GM23338 (cell line): ENCODE results near the gene HDHD2. TPM values are rescaled to one million over a fixed set of nuclear protein-coding genes. Genes with fewer than 3 reads are reported as not detected.

Source experiments
- ATAC-seq: fragments of 200-7000 bp; cut with Tn5 transposase; 3 replicates; pipeline ENCODE4 v1.9.1; 2020
- DNase-seq: peaks from one replicate; pipeline ENCODE4 v3.0.0-alpha.2; 2015; ENCODE audit warnings: low spot score
- H2AFZ ChIP-seq: fragments of 200-600 bp; sonication (generic); 2 replicates; pipeline ENCODE4 v1.8.0; 2016; ENCODE audit warnings: antibody characterized with exemption, mild to moderate bottlenecking, moderate library complexity
- H3F3A ChIP-seq: fragments of 200-600 bp; sonication (generic); replicated peaks from 2 replicates; pipeline ENCODE4 v1.8.0; 2017; ENCODE audit warnings: antibody characterized with exemption, mixed run types, low read depth
- H3K27ac ChIP-seq: fragments of 200-600 bp; sonication (generic); 2 replicates; pipeline ENCODE4 v1.6.1; 2016; ENCODE audit warnings: low read depth
- H3K27me3 ChIP-seq: fragments of 200-600 bp; sonication (generic); 2 replicates; pipeline ENCODE4 v1.8.0; 2016; ENCODE audit warnings: mild to moderate bottlenecking, mixed run types, moderate library complexity; ENCODE audit not compliant: insufficient read depth
- H3K36me3 ChIP-seq: fragments of 200-600 bp; sonication (generic); 2 replicates; pipeline ENCODE4 v1.8.0; 2016; ENCODE audit warnings: mild to moderate bottlenecking; ENCODE audit not compliant: insufficient read depth
- H3K4me1 ChIP-seq: fragments of 200-600 bp; sonication (generic); 2 replicates; pipeline ENCODE4 v1.8.0; 2016; ENCODE audit warnings: mild to moderate bottlenecking, moderate library complexity; ENCODE audit not compliant: insufficient read depth
- H3K4me2 ChIP-seq: fragments of 200-600 bp; sonication (generic); 2 replicates; pipeline ENCODE4 v1.7.1; 2017; ENCODE audit warnings: mixed run types
- H3K4me3 ChIP-seq: fragments of 200-600 bp; sonication (generic); 2 replicates; pipeline ENCODE4 v1.6.1; 2016; ENCODE audit warnings: mixed run types
- H3K79me2 ChIP-seq: fragments of 200-600 bp; sonication (generic); replicated peaks from 2 replicates; pipeline ENCODE4 v1.8.0; 2017; ENCODE audit warnings: mild to moderate bottlenecking; ENCODE audit not compliant: insufficient read depth
- H3K9me2 ChIP-seq: fragments of 200-600 bp; sonication (generic); 2 replicates; pipeline ENCODE4 v1.8.0; 2017; ENCODE audit not compliant: insufficient read depth
- H4K20me1 ChIP-seq: fragments of 200-600 bp; sonication (generic); replicated peaks from 2 replicates; pipeline ENCODE4 v1.8.0; 2017; ENCODE audit warnings: mild to moderate bottlenecking; ENCODE audit not compliant: insufficient read depth
- H3K27ac Mint-ChIP-seq: 2 replicates; pipeline ENCODE4 v1.8.0; 2020; ENCODE audit warnings: inconsistent platforms, mild to moderate bottlenecking, moderate library complexity, mixed read lengths
- H3K27me3 Mint-ChIP-seq: 3 replicates; pipeline ENCODE4 v1.8.0; 2022; ENCODE audit warnings: low read depth, mild to moderate bottlenecking, moderate library complexity, mixed read lengths, inconsistent platforms; ENCODE audit not compliant: insufficient read depth, poor library complexity
- H3K36me3 Mint-ChIP-seq: 3 replicates; pipeline ENCODE4 v1.8.0; 2021; ENCODE audit warnings: low read depth, mild to moderate bottlenecking, inconsistent platforms, moderate library complexity, mixed read lengths
- H3K4me1 Mint-ChIP-seq: 3 replicates; pipeline ENCODE4 v1.8.0; 2020; ENCODE audit warnings: mild to moderate bottlenecking, inconsistent platforms, mixed read lengths
- H3K4me3 Mint-ChIP-seq: 3 replicates; pipeline ENCODE4 v1.8.0; 2021; ENCODE audit warnings: moderate library complexity, mild to moderate bottlenecking, inconsistent platforms, mixed read lengths
- H3K9me3 Mint-ChIP-seq: 3 replicates; pipeline ENCODE4 v1.8.0; 2020; ENCODE audit warnings: moderate library complexity, mild to moderate bottlenecking, inconsistent platforms, mixed read lengths
- ETS1 ChIP-seq: IDR thresholded peaks from 2 replicates; pipeline ENCODE4 v1.6.1; 2016; ENCODE audit warnings: antibody characterized with exemption
- NANOG ChIP-seq: IDR thresholded peaks from 2 replicates; pipeline ENCODE4 v1.6.1; 2016; ENCODE audit warnings: antibody characterized with exemption, borderline replicate concordance
- POLR2AphosphoS5 ChIP-seq: IDR thresholded peaks from 2 replicates; pipeline ENCODE4 v1.6.1; 2016; ENCODE audit warnings: antibody characterized with exemption, low read depth
- ZNF331 ChIP-seq: fragments of 250-450 bp; sonication (Bioruptor Pico); IDR thresholded peaks from 2 replicates; pipeline ENCODE4 v1.5.0; 2020; ENCODE audit warnings: low read depth, mild to moderate bottlenecking, moderate library complexity
- polyA plus RNA-seq: library from polyadenylated mRNA; unstranded; fragments of >200 nt; fragmentation: Nextera tagmentation; extraction: Ambion mirVana; gene quantifications from 2 replicates; pipeline ENCODE4 v1.2.1, GENCODE V29; 2016
- small RNA-seq: library from RNA; depleted of rRNA; stranded (forward); fragments of <200 nt; gene quantifications from one replicate; pipeline ENCODE3, GENCODE V24; 2014; ENCODE audit warnings: low replicate concordance
- total RNA-seq: library from RNA; depleted of rRNA; stranded (reverse); fragments of >200 nt; shearing (Covaris generic); gene quantifications from 2 replicates; pipeline ENCODE4 v1.2.3, GENCODE V29; 2014; rRNA removed

HDHD2 gene
- total and polyA plus RNA-seq, 2 experiments from 2014 or later, result 25.9 to 32.2 TPM

- no peak for TF ChIP-seq NANOG
Observed at GRCh38 chr18:47067648-47068047, 82.7 kb downstream of the HDHD2 start (continued).

- Histone ChIP-seq H3K4me1 (no peaks in the 10 kb centered on the region), H3K4me2 (no peak overlapping the region), H3K27me3 (no peaks in the 10 kb centered on the region), H3K4me3 (no peak overlapping the region), H3K79me2 (no peaks in the 10 kb centered on the region), H3K9me2 (peaks cover 6% of the 10 kb centered on the region; the same call in 1 of the 2 replicates), H4K20me1 (0 out of 2 replicates have a peak, but pooled peaks cover 5% of the 10 kb centered on the region), H2AFZ (no peak overlapping the region), H3K27ac (no peak overlapping the region), H3F3A (no peaks in the 10 kb centered on the region), H3K36me3 (no peaks in the 10 kb centered on the region)
- TF ChIP-seq ETS1, result no peak
- Mint-ChIP-seq H3K4me3 (no peak overlapping the region), H3K4me1 (no peaks in the 10 kb centered on the region), H3K36me3 (no peaks in the 10 kb centered on the region; the same call in 1 of the 3 replicates), H3K9me3 (no peaks in the 10 kb centered on the region), H3K27me3 (no peaks in the 10 kb centered on the region), H3K27ac (no peak overlapping the region)
- DNase-seq, result no peak
- no peak for ATAC-seq
Observed at GRCh38 chr18:47063096-47063495, 87.2 kb downstream of the HDHD2 start.

DNA sequence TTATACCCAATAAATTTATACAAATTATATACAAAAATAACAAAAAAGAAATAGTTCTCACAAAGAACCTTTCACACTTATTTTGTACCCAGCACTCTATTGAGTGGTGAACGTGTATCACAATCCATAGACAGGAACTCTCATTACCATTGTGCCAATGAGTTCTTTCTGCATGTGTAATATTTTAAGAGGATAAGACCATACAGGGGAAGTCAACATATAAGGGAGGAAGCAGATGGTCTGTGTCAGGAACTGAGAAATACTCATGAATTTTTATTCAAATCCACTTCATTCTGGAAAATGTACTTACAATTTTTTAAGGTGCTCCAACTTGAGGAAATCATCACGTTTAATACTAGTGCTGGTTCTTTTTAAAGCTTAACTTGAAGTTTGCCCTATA, 87.8 kb downstream of the HDHD2 start:
- peaks cover under 1% of the 10 kb centered on the region for H3K27me3 Mint-ChIP-seq
- H3K9me3 Mint-ChIP-seq, result no peaks in the 10 kb centered on the region
- Histone ChIP-seq H3K4me3 (no peak overlapping the region), H3K27me3 (no peaks in the 10 kb centered on the region), H3F3A (no peaks in the 10 kb centered on the region), H3K9me2 (peaks cover 6% of the 10 kb centered on the region; the same call in 1 of the 2 replicates), H3K4me2 (no peak overlapping the region), H3K4me1 (no peaks in the 10 kb centered on the region), H2AFZ (no peak overlapping the region), H3K27ac (no peak overlapping the region), H4K20me1 (0 out of 2 replicates have a peak, but pooled peaks cover 5% of the 10 kb centered on the region), H3K79me2 (no peaks in the 10 kb centered on the region), H3K36me3 (no peaks in the 10 kb centered on the region)
- no peak for TF ChIP-seq NANOG
- TF ChIP-seq ZNF331, result no peak
- TF ChIP-seq POLR2AphosphoS5, result no peak
- H3K27ac Mint-ChIP-seq, result no peak overlapping the region
- H3K4me1 Mint-ChIP-seq, result no peaks in the 10 kb centered on the region
- H3K36me3 Mint-ChIP-seq, result no peaks in the 10 kb centered on the region; the same call in 1 of the 3 replicates
- no peak for ATAC-seq
- no peak overlapping the region for H3K4me3 Mint-ChIP-seq
- no peak for DNase-seq

Small RNA genes within 50 kb of the gene (small RNA-seq; reads per million reads assigned to genes)
- gene AC012254.4, result not detected

Other genes starting within 250 kb of the HDHD2 start
- 54.1 and 54.2 TPM in 2 replicates for gene PIAS2, start 233.0 kb downstream of the HDHD2 start, total RNA-seq
- 27.5 and 30.3 TPM in 2 replicates for gene PIAS2, start 233.0 kb downstream of the HDHD2 start, polyA plus RNA-seq
- gene KATNAL2, start 232.9 kb downstream of the HDHD2 start, total RNA-seq, result 7.7 and 11.8 TPM in 2 replicates
- gene KATNAL2, start 232.9 kb downstream of the HDHD2 start, polyA plus RNA-seq, result 9.9 and 11.8 TPM in 2 replicates
- not detected in 2 replicates for gene ELOA2, start 114.9 kb downstream of the HDHD2 start, total RNA-seq
- 0.17 TPM in 1 of 2 replicates, not detected in the other for gene ELOA2, start 114.9 kb downstream of the HDHD2 start, polyA plus RNA-seq
- gene IER3IP1, start 25.9 kb upstream of the HDHD2 start, total RNA-seq, result 10.6 and 12.2 TPM in 2 replicates
- 24.0 TPM in 2 replicates for gene IER3IP1, start 25.9 kb upstream of the HDHD2 start, polyA plus RNA-seq
- 0.42 TPM in 1 of 2 replicates, not detected in the other for gene SKOR2, start 101.2 kb upstream of the HDHD2 start, total RNA-seq
- gene SKOR2, start 101.2 kb upstream of the HDHD2 start, polyA plus RNA-seq, result 0.10 TPM in 1 of 2 replicates, not detected in the other